NB4 (cell line): ENCODE data around the gene UCN2.
"Not testable (repeated sequence)": the region's sequence is repeated elsewhere in the genome, so short reads cannot be mapped to it uniquely, and the experiment has no call there.

Experiments used
- DNase-seq: peaks from one replicate; pipeline ENCODE4 v3.0.0; 2010; ENCODE audit warnings: low read depth
- H3K4me3 ChIP-seq: one replicate; pipeline ENCODE4 v1.5.1; 2011; ENCODE audit warnings: mild to moderate bottlenecking, low read depth, low read length, moderate library complexity
- MYC ChIP-seq: IDR thresholded peaks from 2 replicates; pipeline ENCODE4 v1.6.1; 2011; ENCODE audit warnings: low read depth, low read length
- POLR2A ChIP-seq: IDR thresholded peaks from 2 replicates; pipeline ENCODE4 v1.6.1; 2011; ENCODE audit warnings: mild to moderate bottlenecking; ENCODE audit not compliant: insufficient read length; ENCODE audit errors: extremely low read depth
- TF ChIP-seq, protein P1 (sequence below): IDR thresholded peaks from 2 replicates; pipeline ENCODE4 v1.6.1; 2011; ENCODE audit warnings: low read depth, low read length
- TF ChIP-seq, protein P2 (sequence below): IDR thresholded peaks from one replicate; pipeline ENCODE4 v1.5.1; 2012; ENCODE audit warnings: low read depth, low read length

UCN2 gene

DNA sequence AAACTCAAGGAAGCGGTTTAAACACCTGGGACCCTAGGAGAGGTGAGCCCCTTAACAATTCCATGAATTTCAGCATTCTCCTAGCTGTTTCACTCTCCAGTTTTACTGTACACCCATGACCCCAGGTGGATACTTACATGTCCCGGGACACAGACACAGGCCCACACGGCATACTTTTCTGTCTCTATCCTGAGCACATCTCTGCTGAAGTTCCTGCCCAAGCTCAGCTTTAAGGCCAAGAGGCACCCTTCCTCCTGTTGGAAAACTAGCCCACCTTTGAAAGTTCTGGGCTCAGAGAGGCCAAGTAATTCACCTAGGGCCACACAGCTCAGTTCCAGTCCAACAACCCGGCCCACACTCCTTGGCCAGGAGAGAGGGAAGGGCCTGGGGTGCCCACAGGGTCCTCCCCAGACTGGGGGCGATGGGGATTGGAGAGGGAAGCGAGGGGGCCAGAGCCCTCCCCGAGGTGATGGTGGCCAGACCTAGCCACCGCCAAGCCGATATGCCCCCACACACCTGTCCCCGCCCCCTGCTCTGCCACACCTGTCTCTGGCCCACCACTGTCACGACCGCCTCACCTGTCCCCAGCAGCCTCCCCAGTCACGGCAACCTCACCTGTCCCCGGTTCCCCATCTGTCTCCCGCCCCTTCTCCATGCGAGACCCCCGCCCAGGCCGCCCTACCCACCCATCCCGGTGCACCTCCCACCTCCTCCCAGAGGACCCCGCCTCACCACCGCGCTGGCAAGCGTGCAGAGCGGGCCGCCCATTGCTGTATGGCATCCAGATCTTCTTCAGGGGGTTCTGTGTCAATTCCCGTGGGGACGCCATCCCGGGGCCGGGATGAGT lies 7.4 kb downstream of the UCN2 start:
- no peak for TF ChIP-seq MYC
- TF ChIP-seq, protein P1, sequence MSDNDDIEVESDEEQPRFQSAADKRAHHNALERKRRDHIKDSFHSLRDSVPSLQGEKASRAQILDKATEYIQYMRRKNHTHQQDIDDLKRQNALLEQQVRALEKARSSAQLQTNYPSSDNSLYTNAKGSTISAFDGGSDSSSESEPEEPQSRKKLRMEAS = no peak
- no peak for DNase-seq
- H3K4me3 ChIP-seq = peak overlapping the region; percentile 59

DNA sequence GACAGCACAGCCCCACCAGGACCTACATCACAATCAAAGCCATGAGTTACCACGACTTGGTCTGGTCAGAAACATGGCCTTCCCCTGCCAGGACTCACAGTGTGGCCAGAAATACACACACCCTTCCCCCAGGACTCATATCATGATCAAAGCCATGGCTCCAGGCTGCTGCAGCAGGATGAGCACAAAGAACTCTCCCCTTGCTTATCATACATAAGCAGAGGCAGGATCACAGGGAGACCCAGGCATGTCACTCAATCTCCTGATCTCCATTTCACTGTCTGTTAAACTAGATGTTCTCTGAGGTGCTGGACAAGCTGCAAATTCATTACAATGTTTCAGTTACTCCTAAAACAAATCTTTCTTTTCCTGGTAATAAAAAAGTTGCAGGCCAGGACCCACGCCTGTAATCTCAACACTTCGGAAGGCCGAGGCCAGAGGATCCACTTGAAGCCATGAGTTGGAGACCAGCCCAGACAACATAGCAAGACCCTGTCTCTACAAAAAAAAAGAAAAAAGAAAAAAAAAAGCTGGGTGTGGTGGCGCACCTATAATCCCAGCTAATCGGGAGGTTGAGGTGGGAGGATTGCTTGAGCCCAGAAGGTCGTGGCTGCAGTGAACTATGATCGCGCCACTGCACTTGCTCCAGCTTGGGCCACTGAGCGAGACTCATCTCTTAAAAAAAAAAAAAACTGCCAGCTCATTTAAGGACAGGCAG lies 8.2 kb downstream of the UCN2 start:
- TF ChIP-seq, protein P2, sequence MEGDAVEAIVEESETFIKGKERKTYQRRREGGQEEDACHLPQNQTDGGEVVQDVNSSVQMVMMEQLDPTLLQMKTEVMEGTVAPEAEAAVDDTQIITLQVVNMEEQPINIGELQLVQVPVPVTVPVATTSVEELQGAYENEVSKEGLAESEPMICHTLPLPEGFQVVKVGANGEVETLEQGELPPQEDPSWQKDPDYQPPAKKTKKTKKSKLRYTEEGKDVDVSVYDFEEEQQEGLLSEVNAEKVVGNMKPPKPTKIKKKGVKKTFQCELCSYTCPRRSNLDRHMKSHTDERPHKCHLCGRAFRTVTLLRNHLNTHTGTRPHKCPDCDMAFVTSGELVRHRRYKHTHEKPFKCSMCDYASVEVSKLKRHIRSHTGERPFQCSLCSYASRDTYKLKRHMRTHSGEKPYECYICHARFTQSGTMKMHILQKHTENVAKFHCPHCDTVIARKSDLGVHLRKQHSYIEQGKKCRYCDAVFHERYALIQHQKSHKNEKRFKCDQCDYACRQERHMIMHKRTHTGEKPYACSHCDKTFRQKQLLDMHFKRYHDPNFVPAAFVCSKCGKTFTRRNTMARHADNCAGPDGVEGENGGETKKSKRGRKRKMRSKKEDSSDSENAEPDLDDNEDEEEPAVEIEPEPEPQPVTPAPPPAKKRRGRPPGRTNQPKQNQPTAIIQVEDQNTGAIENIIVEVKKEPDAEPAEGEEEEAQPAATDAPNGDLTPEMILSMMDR = no peak
- TF ChIP-seq, protein P1 = no peak
- no peak for TF ChIP-seq POLR2A
- no peak for TF ChIP-seq MYC
- peak overlapping the region; percentile 59 for H3K4me3 ChIP-seq
- no peak for DNase-seq

DNA sequence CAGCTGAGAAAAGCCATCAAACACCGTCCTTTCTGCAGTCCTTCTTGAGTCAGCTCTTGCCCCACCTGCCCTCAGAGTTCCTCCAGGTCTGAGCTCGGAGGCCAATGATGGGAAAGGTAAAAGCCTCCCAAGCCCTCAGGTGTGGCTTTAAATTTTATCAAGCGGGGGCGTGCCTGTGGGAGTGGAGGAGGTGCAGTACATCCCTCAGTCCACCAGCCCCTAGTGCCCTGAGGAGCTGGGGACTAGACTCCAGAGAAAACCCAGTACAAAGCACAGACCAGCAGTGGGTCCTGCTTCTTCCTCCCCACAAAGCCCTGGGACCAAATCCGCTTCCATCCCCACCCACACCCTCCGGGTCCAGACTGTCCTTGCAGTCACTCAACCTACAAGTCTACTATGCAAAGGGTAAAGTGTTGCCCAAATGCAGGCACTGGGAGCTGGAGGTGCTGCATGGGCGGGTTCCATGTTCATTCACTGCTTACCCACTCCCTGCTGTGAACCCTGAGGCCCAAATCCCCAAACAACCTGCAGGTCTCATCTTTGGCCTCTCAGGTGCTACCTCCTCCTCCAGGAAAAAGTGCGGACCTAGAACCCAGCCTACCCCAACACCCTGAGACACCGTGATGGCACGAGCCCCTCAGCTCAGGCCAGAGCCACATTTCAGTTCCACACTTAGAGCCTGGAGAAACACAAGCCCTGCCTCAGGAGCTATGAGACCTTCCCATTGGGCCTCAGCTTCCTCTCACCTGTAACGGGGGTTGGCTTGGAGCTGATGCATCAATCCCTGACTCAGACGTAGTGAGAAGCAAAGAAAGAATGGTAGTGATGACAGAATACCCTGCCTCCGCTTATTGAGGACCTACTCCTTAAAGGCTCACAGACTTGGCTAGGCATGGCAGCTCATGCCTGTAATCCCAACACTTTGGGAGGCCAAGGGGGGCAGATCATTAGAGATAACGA lies 9.4 kb downstream of the UCN2 start:
- TF ChIP-seq, protein P1 = no peak
- no peak for TF ChIP-seq POLR2A
- TF ChIP-seq MYC = no peak
- TF ChIP-seq, protein P2 = no peak
- H3K4me3 ChIP-seq = no peak overlapping the region
- no peak for DNase-seq

DNA sequence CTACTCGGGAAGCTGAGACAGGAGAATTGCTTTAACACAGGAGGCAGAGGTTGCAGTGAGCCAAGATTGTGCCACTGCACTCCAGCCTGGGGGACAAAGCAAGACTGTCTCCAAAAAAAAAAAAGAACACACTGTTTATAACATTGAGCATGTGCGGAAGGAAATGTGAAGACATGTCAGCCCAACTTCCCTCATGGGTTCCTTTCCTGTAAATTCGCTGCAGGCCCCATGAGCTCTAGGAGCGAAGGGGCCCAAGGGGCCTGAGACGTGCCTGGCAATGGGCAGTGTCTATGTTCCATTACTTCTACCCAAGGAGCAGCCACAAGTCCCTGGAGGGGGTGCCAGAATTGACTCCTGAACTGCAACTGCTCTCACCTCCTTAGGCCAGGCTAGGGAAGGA lies 10.2 kb downstream of the UCN2 start:
- no peak for DNase-seq
- TF ChIP-seq, protein P2 = no peak
- TF ChIP-seq, protein P1 = no peak
- TF ChIP-seq POLR2A = no peak
- TF ChIP-seq MYC = no peak

DNA sequence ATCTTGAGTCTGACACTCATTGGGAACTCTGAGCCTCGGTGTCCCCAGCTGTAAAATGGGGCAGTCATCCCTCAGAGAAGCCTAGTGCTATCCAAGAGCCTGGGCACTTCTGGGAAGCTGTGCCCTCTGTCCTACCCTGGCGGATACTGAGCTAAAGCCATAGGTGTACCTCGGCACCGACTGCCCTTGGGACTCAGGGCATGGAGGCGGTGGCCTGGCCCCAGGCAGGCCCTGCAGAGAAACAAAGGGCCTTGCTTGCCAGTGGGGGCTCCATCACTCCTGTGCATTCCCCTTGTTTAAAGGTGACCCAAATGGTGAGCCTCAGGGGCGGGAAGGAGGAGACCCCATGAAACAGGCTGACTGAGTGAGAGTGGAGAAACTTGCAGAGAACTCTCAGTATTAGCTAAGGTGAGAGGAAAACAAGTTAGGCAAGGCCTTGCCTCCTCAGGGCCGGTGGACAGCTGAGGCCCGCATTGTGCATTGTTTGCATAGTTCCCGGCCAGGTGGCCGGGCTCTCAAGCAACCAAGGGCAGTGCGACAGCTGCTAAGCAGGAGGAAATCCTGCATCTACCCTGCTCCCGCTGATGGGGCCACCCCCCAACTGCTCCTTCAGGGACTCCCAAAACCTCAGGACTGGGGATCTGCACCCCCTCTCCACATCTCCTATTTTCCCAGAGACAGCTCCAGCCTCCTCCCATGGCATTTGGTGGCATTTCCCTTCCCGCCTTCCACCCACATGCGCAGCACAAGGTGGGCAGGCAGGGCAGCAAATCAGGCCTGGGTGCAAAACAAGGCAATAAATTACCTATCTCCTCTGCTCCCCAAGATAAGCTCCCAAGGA lies 11.2 kb downstream of the UCN2 start:
- no peak for DNase-seq
- no peak overlapping the region for H3K4me3 ChIP-seq
- TF ChIP-seq, protein P1 = no peak
- TF ChIP-seq, protein P2 = no peak
- TF ChIP-seq MYC (no peak), POLR2A (no peak)

More for the DNA sequence above, 10.2 kb downstream of the UCN2 start:
- no peak overlapping the region for H3K4me3 ChIP-seq

DNA sequence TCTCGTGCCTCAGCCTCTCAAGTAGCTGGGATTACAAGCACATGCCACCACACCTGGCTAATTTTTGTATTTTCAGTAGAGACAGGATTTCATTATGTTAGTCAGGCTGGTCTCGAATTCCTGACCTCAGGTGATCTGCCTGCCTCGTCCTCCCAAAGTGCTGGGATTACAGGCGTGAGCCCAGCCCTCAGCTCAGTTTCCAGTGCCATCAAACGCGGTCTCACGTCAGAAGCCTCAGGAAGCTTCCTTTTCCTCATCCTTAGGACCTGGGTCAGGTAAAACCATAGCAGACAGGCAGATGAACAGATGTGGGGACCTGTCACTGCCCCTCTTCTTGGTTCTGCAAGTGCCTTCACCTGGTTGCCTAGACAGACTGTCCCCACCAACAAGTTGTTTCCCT lies 11.9 kb downstream of the UCN2 start:
- not testable (repeated sequence) for DNase-seq, H3K4me3 ChIP-seq
